K562 (cell line): ENCODE data around the gene DCLK1. TPM values are rescaled to one million over a fixed set of nuclear protein-coding genes. Genes with fewer than 3 reads are reported as not detected.

Source experiments
- ATAC-seq: fragments of 200-7000 bp; cut with Tn5 transposase; 3 replicates; pipeline ENCODE4 v1.9.1; 2020; ENCODE audit warnings: moderate library complexity
- BruUV-seq: library from RNA; stranded (reverse); fragments of 400-500 nt; replicated peaks from 2 replicates; lab custom pipeline; 2021; lab: Mats Ljungman, UMichigan
- CTCF ChIA-PET: fragments of 300-600 bp; formaldehyde crosslinking; extraction: SDS; loops from one replicate; lab custom pipeline; 2021; ENCODE audit warnings: low intra/inter-chr PET ratio; lab: Yijun Ruan, JAX
- POLR2A ChIA-PET: fragments of 300-600, 350-650 bp; sonication (Branson Sonifier 250); formaldehyde crosslinking; extraction: SDS; loops from one replicate; lab custom pipeline; 2021; ENCODE audit warnings: antibody characterized with exemption, inconsistent platforms; lab: Yijun Ruan, JAX
- DNase-seq, 4 experiments: peaks; one replicate each; pipeline versions ENCODE4 v3.0.0 to v3.0.0-alpha.2; 2011 to 2018; ENCODE audit warnings: low spot score in 3 of 4, mixed read lengths in 3 of 4; ENCODE audit errors: extremely low read depth in 1 of 4
- FAIRE-seq: peaks from 2 replicates; lab custom pipeline; 2011; peaks lifted over from hg19 to GRCh38; lab: Jason Lieb, UNC
- H2AFZ ChIP-seq: 2 replicates; pipeline ENCODE4 v1.6.0; 2011; ENCODE audit warnings: low read depth, low read length, control low read depth, inconsistent platforms
- H3K27ac ChIP-seq: fragments of 200-600 bp; 3 replicates; pipeline ENCODE4 v1.8.0; 2011; ENCODE audit warnings: low read depth, mild to moderate bottlenecking, control low read depth, inconsistent platforms, low read length, moderate library complexity, mixed read lengths; ENCODE audit errors: extremely low read depth
- H3K27me3 ChIP-seq, 2 experiments: fragments of 300-600 bp in 1 of 2; 2 replicates in 1 of 2; 3 replicates in 1 of 2; pipeline versions ENCODE4 v1.6.0 to v1.8.0; 2011; ENCODE audit warnings: inconsistent platforms in 2 of 2, low read length in 2 of 2, mild to moderate bottlenecking in 1 of 2, mixed read lengths in 1 of 2, moderate library complexity in 1 of 2; ENCODE audit not compliant: control insufficient read depth in 2 of 2, insufficient read depth in 2 of 2
- H3K36me3 ChIP-seq: fragments of 300-600 bp; 3 replicates; pipeline ENCODE4 v1.8.0; 2011; ENCODE audit warnings: mild to moderate bottlenecking, low read length, inconsistent platforms; ENCODE audit not compliant: control insufficient read depth, insufficient read depth
- H3K4me1 ChIP-seq, 2 experiments: fragments of 200-600 bp in 1 of 2; replicated peaks in 1 of 2; 2 replicates in 1 of 2; 3 replicates in 1 of 2; pipeline versions ENCODE4 v1.5.1 to v1.8.0; 2011; ENCODE audit warnings: inconsistent platforms in 2 of 2, low read length in 2 of 2, mild to moderate bottlenecking in 1 of 2, mixed read lengths in 1 of 2, moderate library complexity in 1 of 2; ENCODE audit not compliant: control insufficient read depth in 2 of 2, insufficient read depth in 2 of 2
- H3K4me2 ChIP-seq: 2 replicates; pipeline ENCODE4 v1.6.1; 2011; ENCODE audit warnings: low read length, control low read depth, inconsistent platforms, mixed read lengths; ENCODE audit not compliant: insufficient read depth
- H3K4me3 ChIP-seq: fragments of 200-600 bp; sonication (generic), shearing (Covaris generic); 2 replicates; pipeline ENCODE4 v1.5.1; 2016; ENCODE audit warnings: control low read depth, inconsistent platforms
- H3K79me2 ChIP-seq: fragments of 200-600 bp; 3 replicates; pipeline ENCODE4 v1.8.0; 2011; ENCODE audit warnings: low read length, inconsistent platforms; ENCODE audit not compliant: control insufficient read depth, insufficient read depth
- H3K9ac ChIP-seq, 2 experiments: 2 replicates each; pipeline versions ENCODE4 v1.6.0 to v1.6.1; 2011; ENCODE audit warnings: low read depth in 2 of 2, low read length in 2 of 2, control low read depth in 1 of 2, inconsistent platforms in 1 of 2, mild to moderate bottlenecking in 1 of 2, mixed read lengths in 1 of 2; ENCODE audit not compliant: insufficient read depth in 1 of 2
- H3K9me1 ChIP-seq: one replicate; pipeline ENCODE4 v1.6.0; 2011; ENCODE audit warnings: inconsistent platforms, mild to moderate bottlenecking, low read length, moderate library complexity; ENCODE audit not compliant: control insufficient read depth, insufficient read depth
- H3K9me3 ChIP-seq: replicated peaks from 2 replicates; pipeline ENCODE4 v1.5.1; 2011; ENCODE audit warnings: low read depth, low read length, inconsistent platforms; ENCODE audit not compliant: control insufficient read depth, insufficient read depth
- H4K20me1 ChIP-seq: replicated peaks from 2 replicates; pipeline ENCODE4 v1.6.1; 2011; ENCODE audit warnings: low read length, inconsistent platforms, mixed read lengths; ENCODE audit not compliant: control insufficient read depth, insufficient read depth
- ARNT ChIP-seq, 2 experiments: fragments of 450-650 bp; IDR thresholded peaks; 2 replicates each; pipeline ENCODE4 v1.6.1; 2016; ENCODE audit warnings: mild to moderate bottlenecking in 1 of 2
- MXD1 ChIP-seq: fragments of 250-450 bp; sonication (Bioruptor Pico); IDR thresholded peaks from 2 replicates; pipeline ENCODE4 v1.8.0; 2021; ENCODE audit warnings: borderline replicate concordance, mild to moderate bottlenecking, moderate library complexity; ENCODE audit not compliant: poor library complexity, severe bottlenecking
- NR2F6 ChIP-seq: fragments of 450-650 bp; formaldehyde crosslinking; IDR thresholded peaks from 2 replicates; pipeline ENCODE4 v1.4.0; 2020; ENCODE audit warnings: mild to moderate bottlenecking
- SP1 ChIP-seq: sonication (generic); formaldehyde crosslinking; IDR thresholded peaks from 2 replicates; pipeline ENCODE4 v1.8.1; 2022; ENCODE audit warnings: mild to moderate bottlenecking, missing genetic modification reagents
- TCF3 ChIP-seq: sonication (generic); formaldehyde crosslinking; IDR thresholded peaks from 2 replicates; pipeline ENCODE4 v1.4.0; 2020; ENCODE audit warnings: mild to moderate bottlenecking, missing genetic modification reagents
- WGBS: fragments of 100-300 bp; shearing (Covaris generic); methylation state at CpG from one replicate; pipeline ENCODE4 v1.1.6; 2016; ENCODE audit warnings: low coverage, mixed read lengths; ENCODE audit not compliant: insufficient coverage; ENCODE audit errors: missing lambda C conversion rate; 5-methylcytosine and 5-hydroxymethylcytosine counted together
- in situ Hi-C: fragments of 300-500 bp; cut with MboI; formaldehyde crosslinking; loops from 4 replicates; pipeline ENCODE4 v1.15.0; 2018; ENCODE audit warnings: inconsistent platforms, mixed read lengths
- intact Hi-C: fragments of 100-400 bp; cut with micrococcal nuclease; formaldehyde crosslinking; loops from 2 replicates; pipeline ENCODE4 v1.14.2; 2022
- polyA plus RNA-seq, 8 experiments: library from polyadenylated mRNA; depleted of rRNA in 4 of 8; stranded (reverse) in 5 of 8; unstranded in 3 of 8; fragments of >200 nt; fragmentation: Nextera tagmentation in 2 of 8; fragmentation: Illumina TruSeq in 1 of 8; extraction: Ambion mirVana in 2 of 8; extraction: Trizol in 1 of 8; gene quantifications; 2 replicates each; pipeline versions ENCODE4 v1.2.1 to v1.2.3, GENCODE V29; 2011 to 2014; ENCODE audit warnings: inconsistent platforms in 1 of 8, missing spikeins in 1 of 8
- total RNA-seq, 7 experiments: library from RNA; depleted of rRNA in 6 of 7; stranded (reverse); fragments of >200 nt in 6 of 7; fragmentation: Illumina TruSeq in 2 of 7; extraction: Trizol in 2 of 7; gene quantifications; 2 replicates each; pipeline versions ENCODE4 v1.2.1 to v1.2.3, GENCODE V29; 2011 to 2021; ENCODE audit warnings: low replicate concordance in 1 of 7
- TF ChIP-seq, protein P1 (sequence below): fragments of 450-650 bp; formaldehyde crosslinking; IDR thresholded peaks from 2 replicates; pipeline ENCODE4 v1.4.0; 2022; ENCODE audit warnings: mild to moderate bottlenecking, moderate library complexity
- TF ChIP-seq, protein P2 (sequence below): sonication (generic); formaldehyde crosslinking; IDR thresholded peaks from 2 replicates; pipeline ENCODE4 v1.8.0; 2022; ENCODE audit warnings: mild to moderate bottlenecking, missing genetic modification reagents
- TF ChIP-seq, protein P3 (sequence below): sonication (generic); formaldehyde crosslinking; IDR thresholded peaks from 2 replicates; pipeline ENCODE4 v1.8.0; 2022; ENCODE audit warnings: mild to moderate bottlenecking, missing genetic modification reagents
- TF ChIP-seq, protein P4 (sequence below): fragments of 450-650 bp; formaldehyde crosslinking; IDR thresholded peaks from 2 replicates; pipeline ENCODE4 v1.4.0; 2020; ENCODE audit warnings: mild to moderate bottlenecking, moderate library complexity
- TF ChIP-seq, protein P5 (sequence below): fragments of 450-650 bp; IDR thresholded peaks from 2 replicates; pipeline ENCODE4 v1.6.1; 2016; ENCODE audit warnings: antibody characterized with exemption

Gene DCLK1
- total and polyA plus RNA-seq, 9 of the 15 experiments (the other 6 are each of a cell fraction or from before 2014, with no cell fraction given) = 0.07 TPM; not detected in 8

DNA sequence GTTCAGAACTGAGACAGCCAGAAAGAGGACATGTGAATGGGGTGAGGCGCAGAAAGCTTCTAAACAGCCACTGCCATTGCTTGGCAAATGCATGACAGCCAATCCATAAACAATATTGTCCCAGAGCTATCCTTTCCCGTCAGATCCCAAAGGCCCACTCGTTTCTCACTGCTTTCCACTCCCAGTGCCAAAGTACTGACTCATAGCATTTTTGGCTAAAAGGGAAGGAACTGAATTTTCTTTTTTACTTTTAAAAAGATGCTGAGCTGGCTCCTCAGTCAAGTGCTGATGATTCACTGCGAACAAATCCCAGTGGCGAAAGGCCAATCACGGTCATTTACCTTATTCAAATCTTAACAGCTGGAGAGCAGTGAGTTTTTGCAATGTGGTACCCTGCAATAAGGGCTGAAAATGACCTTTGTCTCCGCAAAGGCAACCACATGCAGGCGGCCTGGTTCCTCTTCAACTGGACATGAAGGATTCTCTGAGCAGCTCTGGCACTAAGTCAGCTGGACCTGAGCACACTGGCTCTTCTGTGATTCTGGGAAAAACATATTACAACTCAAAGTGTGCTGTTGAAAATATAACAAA lies 151.7 kb downstream of the DCLK1 start:
- FAIRE-seq = no peak
- no TSS peak for BruUV-seq

More for the DNA sequence above, 151.7 kb downstream of the DCLK1 start:
- Histone ChIP-seq H3K9me1 (no peaks in the 10 kb centered on the region), H3K4me3 (no peak overlapping the region), H3K36me3 (no peaks in the 10 kb centered on the region), H4K20me1 (no peaks in the 10 kb centered on the region), H3K4me2 (no peak overlapping the region), H3K9me3 (no peaks in the 10 kb centered on the region), H3K79me2 (no peaks in the 10 kb centered on the region), H3K4me1 (no peaks in the 10 kb centered on the region), H3K27me3 (no peaks in the 10 kb centered on the region), H3K27ac (no peak overlapping the region), H2AFZ (no peak overlapping the region), H3K9ac (no peak overlapping the region)
- DNase-seq (no peak), ATAC-seq (no peak)
- POLR2A ChIA-PET = no interaction called here
- WGBS = 0% methylated on average over 8 of the region's 8 CpGs
- CTCF ChIA-PET = interaction anchor here (0.6 to 2.3 kb wide), 2 partner anchors 296 to 1757 kb away, joined by 3 to 18 read pairs; no protein-coding TSS in a partner anchor
- in situ Hi-C loops (loop anchor here (25.0 kb wide), 1 partner anchor 433 kb away; no protein-coding TSS in a partner anchor), intact Hi-C loops (loop anchor here (2.0 kb wide), 1 partner anchor 757 kb away; no protein-coding TSS in a partner anchor)
- TF ChIP-seq NR2F6 (CRISPR knock-in tag) (no peak), TCF3 (no peak), ARNT (IDR thresholded peaks at IDR 0.05) (no peak), MXD1 (no peak), SP1 (CRISPR knock-in tag) (no peak)
- TF ChIP-seq, protein P1, sequence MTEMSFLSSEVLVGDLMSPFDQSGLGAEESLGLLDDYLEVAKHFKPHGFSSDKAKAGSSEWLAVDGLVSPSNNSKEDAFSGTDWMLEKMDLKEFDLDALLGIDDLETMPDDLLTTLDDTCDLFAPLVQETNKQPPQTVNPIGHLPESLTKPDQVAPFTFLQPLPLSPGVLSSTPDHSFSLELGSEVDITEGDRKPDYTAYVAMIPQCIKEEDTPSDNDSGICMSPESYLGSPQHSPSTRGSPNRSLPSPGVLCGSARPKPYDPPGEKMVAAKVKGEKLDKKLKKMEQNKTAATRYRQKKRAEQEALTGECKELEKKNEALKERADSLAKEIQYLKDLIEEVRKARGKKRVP (CRISPR knock-in tag) = no peak
- TF ChIP-seq, protein P2, sequence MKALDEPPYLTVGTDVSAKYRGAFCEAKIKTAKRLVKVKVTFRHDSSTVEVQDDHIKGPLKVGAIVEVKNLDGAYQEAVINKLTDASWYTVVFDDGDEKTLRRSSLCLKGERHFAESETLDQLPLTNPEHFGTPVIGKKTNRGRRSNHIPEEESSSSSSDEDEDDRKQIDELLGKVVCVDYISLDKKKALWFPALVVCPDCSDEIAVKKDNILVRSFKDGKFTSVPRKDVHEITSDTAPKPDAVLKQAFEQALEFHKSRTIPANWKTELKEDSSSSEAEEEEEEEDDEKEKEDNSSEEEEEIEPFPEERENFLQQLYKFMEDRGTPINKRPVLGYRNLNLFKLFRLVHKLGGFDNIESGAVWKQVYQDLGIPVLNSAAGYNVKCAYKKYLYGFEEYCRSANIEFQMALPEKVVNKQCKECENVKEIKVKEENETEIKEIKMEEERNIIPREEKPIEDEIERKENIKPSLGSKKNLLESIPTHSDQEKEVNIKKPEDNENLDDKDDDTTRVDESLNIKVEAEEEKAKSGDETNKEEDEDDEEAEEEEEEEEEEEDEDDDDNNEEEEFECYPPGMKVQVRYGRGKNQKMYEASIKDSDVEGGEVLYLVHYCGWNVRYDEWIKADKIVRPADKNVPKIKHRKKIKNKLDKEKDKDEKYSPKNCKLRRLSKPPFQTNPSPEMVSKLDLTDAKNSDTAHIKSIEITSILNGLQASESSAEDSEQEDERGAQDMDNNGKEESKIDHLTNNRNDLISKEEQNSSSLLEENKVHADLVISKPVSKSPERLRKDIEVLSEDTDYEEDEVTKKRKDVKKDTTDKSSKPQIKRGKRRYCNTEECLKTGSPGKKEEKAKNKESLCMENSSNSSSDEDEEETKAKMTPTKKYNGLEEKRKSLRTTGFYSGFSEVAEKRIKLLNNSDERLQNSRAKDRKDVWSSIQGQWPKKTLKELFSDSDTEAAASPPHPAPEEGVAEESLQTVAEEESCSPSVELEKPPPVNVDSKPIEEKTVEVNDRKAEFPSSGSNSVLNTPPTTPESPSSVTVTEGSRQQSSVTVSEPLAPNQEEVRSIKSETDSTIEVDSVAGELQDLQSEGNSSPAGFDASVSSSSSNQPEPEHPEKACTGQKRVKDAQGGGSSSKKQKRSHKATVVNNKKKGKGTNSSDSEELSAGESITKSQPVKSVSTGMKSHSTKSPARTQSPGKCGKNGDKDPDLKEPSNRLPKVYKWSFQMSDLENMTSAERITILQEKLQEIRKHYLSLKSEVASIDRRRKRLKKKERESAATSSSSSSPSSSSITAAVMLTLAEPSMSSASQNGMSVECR (CRISPR knock-in tag) = no peak
- TF ChIP-seq, protein P3, sequence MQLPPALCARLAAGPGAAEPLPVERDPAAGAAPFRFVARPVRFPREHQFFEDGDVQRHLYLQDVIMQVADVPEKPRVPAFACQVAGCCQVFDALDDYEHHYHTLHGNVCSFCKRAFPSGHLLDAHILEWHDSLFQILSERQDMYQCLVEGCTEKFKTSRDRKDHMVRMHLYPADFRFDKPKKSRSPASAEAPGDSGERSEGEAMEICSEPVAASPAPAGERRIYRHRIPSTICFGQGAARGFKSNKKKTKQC (CRISPR knock-in tag) = no peak
- TF ChIP-seq, protein P4, sequence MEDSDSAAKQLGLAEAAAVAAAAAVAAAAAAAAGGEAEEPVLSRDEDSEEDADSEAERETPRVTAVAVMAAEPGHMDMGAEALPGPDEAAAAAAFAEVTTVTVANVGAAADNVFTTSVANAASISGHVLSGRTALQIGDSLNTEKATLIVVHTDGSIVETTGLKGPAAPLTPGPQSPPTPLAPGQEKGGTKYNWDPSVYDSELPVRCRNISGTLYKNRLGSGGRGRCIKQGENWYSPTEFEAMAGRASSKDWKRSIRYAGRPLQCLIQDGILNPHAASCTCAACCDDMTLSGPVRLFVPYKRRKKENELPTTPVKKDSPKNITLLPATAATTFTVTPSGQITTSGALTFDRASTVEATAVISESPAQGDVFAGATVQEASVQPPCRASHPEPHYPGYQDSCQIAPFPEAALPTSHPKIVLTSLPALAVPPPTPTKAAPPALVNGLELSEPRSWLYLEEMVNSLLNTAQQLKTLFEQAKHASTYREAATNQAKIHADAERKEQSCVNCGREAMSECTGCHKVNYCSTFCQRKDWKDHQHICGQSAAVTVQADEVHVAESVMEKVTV (CRISPR knock-in tag) = no peak
- TF ChIP-seq, protein P5, sequence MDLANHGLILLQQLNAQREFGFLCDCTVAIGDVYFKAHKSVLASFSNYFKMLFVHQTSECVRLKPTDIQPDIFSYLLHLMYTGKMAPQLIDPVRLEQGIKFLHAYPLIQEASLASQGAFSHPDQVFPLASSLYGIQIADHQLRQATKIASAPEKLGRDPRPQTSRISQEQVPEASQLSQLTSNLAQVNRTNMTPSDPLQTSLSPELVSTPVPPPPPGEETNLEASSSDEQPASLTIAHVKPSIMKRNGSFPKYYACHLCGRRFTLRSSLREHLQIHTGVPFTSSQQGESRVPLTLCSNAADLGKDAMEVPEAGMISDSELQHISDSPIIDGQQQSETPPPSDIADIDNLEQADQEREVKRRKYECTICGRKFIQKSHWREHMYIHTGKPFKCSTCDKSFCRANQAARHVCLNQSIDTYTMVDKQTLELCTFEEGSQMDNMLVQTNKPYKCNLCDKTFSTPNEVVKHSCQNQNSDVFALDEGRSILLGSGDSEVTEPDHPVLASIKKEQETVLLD = no peak
